B cell (primary cell): ENCODE data around the gene AHDC1.

Experiments used
- EZH2 ChIP-seq: IDR thresholded peaks from 2 replicates; pipeline ENCODE4 v1.6.1; 2012; ENCODE audit warnings: borderline replicate concordance, low read depth, mild to moderate bottlenecking, moderate library complexity, low read length; ENCODE audit not compliant: insufficient read depth, poor library complexity, severe bottlenecking
- TF ChIP-seq, protein P1 (sequence below): fragments of 200-600 bp; IDR thresholded peaks from one replicate; pipeline ENCODE4 v1.8.0; 2022; ENCODE audit warnings: antibody characterized with exemption, mild to moderate bottlenecking

DNA sequence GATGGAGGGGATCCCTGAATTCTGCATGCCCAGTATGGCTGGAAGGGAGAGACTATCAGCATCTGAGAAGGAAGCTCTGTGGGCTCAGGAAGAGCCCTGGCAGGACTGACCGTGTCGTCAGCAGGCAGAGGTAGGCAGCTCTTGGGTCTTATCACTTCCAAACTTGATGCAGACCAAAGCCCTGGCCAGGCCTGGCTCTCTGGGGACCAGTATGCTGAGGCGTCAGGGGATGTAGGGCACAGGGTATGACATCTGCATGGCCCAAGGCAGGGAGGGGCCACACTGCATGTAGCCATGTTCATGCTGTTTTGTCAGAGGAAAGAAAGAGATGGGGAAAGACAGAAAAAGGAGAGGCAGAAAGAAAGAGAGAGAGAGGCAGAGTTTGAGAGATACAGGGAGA is 24.8 kb upstream of the AHDC1 start:
- TF ChIP-seq, protein P1, sequence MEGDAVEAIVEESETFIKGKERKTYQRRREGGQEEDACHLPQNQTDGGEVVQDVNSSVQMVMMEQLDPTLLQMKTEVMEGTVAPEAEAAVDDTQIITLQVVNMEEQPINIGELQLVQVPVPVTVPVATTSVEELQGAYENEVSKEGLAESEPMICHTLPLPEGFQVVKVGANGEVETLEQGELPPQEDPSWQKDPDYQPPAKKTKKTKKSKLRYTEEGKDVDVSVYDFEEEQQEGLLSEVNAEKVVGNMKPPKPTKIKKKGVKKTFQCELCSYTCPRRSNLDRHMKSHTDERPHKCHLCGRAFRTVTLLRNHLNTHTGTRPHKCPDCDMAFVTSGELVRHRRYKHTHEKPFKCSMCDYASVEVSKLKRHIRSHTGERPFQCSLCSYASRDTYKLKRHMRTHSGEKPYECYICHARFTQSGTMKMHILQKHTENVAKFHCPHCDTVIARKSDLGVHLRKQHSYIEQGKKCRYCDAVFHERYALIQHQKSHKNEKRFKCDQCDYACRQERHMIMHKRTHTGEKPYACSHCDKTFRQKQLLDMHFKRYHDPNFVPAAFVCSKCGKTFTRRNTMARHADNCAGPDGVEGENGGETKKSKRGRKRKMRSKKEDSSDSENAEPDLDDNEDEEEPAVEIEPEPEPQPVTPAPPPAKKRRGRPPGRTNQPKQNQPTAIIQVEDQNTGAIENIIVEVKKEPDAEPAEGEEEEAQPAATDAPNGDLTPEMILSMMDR = no peak
- no peak for TF ChIP-seq EZH2
